Endothelial cell of umbilical vein (primary cell): Measurements from ENCODE around the gene MARK3. TPM values are rescaled to one million over a fixed set of nuclear protein-coding genes. Genes with fewer than 3 reads are reported as not detected.

Experiments used
- BruUV-seq: library from RNA; stranded (reverse); fragments of 400-500 nt; replicated peaks from 2 replicates; lab custom pipeline; 2021; lab: Mats Ljungman, UMichigan
- CTCF ChIA-PET: fragments of 300-600, 350-600 bp; sonication (Branson Sonifier 250); formaldehyde crosslinking; loops from one replicate; lab custom pipeline; 2021; ENCODE audit warnings: antibody characterized with exemption, inconsistent platforms; lab: Charles Lee
- POLR2A ChIA-PET: fragments of 300-600, 350-600 bp; sonication (Branson Sonifier 250); formaldehyde crosslinking; loops from one replicate; lab custom pipeline; 2021; ENCODE audit warnings: antibody characterized with exemption, inconsistent platforms; lab: Charles Lee
- DNase-seq: peaks from one replicate; pipeline ENCODE4 v3.0.0-alpha.2; 2011; ENCODE audit warnings: low read depth, low spot score
- FAIRE-seq: peaks from 2 replicates; lab custom pipeline; 2011; peaks lifted over from hg19 to GRCh38; lab: Jason Lieb, UNC
- H2AFZ ChIP-seq: 2 replicates; pipeline ENCODE4 v1.6.0; 2012; ENCODE audit warnings: low read depth, low read length, control low read depth, inconsistent platforms
- H3K27ac ChIP-seq: 2 replicates; pipeline ENCODE4 v1.5.1; 2011; ENCODE audit warnings: low read depth, mild to moderate bottlenecking, control low read depth, low read length, moderate library complexity; ENCODE audit not compliant: insufficient read depth
- H3K27me3 ChIP-seq, 2 experiments: 2 replicates each; pipeline versions ENCODE4 v1.6.0 to v1.6.1; 2011; ENCODE audit warnings: low read length in 2 of 2, mixed read lengths in 1 of 2; ENCODE audit not compliant: control insufficient read depth in 2 of 2, insufficient read depth in 2 of 2
- H3K36me3 ChIP-seq, 2 experiments: 2 replicates in 1 of 2; 3 replicates in 1 of 2; pipeline ENCODE4 v1.5.1; 2011; ENCODE audit warnings: low read length in 2 of 2, mild to moderate bottlenecking in 1 of 2, moderate library complexity in 1 of 2; ENCODE audit not compliant: control insufficient read depth in 2 of 2, insufficient read depth in 2 of 2; ENCODE audit errors: extremely low read depth in 1 of 2
- H3K4me1 ChIP-seq: 3 replicates; pipeline ENCODE4 v1.5.1; 2011; ENCODE audit warnings: mild to moderate bottlenecking, low read length; ENCODE audit not compliant: control insufficient read depth, insufficient read depth; ENCODE audit errors: extremely low read depth
- H3K4me2 ChIP-seq: 2 replicates; pipeline ENCODE4 v1.6.1; 2011; ENCODE audit warnings: low read length, control low read depth, mixed read lengths; ENCODE audit not compliant: insufficient read depth
- H3K4me3 ChIP-seq, 3 experiments: fragments of 200-600 bp in 1 of 3; sonication (generic), shearing (Covaris generic) in 1 of 3; replicated peaks in 1 of 3; 2 replicates each; pipeline ENCODE4 v1.5.1; 2011 to 2016; ENCODE audit warnings: control low read depth in 3 of 3, low read length in 3 of 3, mild to moderate bottlenecking in 2 of 3, inconsistent platforms in 1 of 3, low read depth in 1 of 3, moderate library complexity in 1 of 3; ENCODE audit not compliant: insufficient read depth in 1 of 3
- H3K79me2 ChIP-seq: 2 replicates; pipeline ENCODE4 v1.6.0; 2012; ENCODE audit warnings: low read length, inconsistent platforms; ENCODE audit not compliant: control insufficient read depth, insufficient read depth
- H3K9ac ChIP-seq: replicated peaks from 2 replicates; pipeline ENCODE3; 2011; ENCODE audit warnings: low read length, control low read depth; ENCODE audit not compliant: insufficient read depth; ENCODE audit errors: extremely low read depth
- H3K9me1 ChIP-seq: replicated peaks from 3 replicates; pipeline ENCODE4 v1.6.0; 2011; ENCODE audit warnings: mild to moderate bottlenecking, low read length; ENCODE audit not compliant: control insufficient read depth, insufficient read depth; ENCODE audit errors: extremely low read depth
- H3K9me3 ChIP-seq: replicated peaks from 2 replicates; pipeline ENCODE4 v1.5.1; 2012; ENCODE audit warnings: low read length, inconsistent platforms; ENCODE audit not compliant: control insufficient read depth, insufficient read depth
- H4K20me1 ChIP-seq: replicated peaks from 2 replicates; pipeline ENCODE3; 2011; ENCODE audit warnings: mild to moderate bottlenecking, low read length; ENCODE audit not compliant: control insufficient read depth, insufficient read depth; ENCODE audit errors: extremely low read depth
- EZH2 ChIP-seq: IDR thresholded peaks from 2 replicates; pipeline ENCODE4 v1.6.1; 2012; ENCODE audit warnings: borderline replicate concordance, low read depth, mild to moderate bottlenecking, moderate library complexity, low read length, inconsistent platforms; ENCODE audit not compliant: severe bottlenecking
- FOS ChIP-seq: IDR thresholded peaks from 2 replicates; pipeline ENCODE4 v1.6.1; 2011; ENCODE audit warnings: mild to moderate bottlenecking, low read length, moderate library complexity, borderline replicate concordance; ENCODE audit not compliant: insufficient read depth
- GATA2 ChIP-seq: IDR thresholded peaks from 2 replicates; pipeline ENCODE4 v1.7.0; 2011; ENCODE audit warnings: low read depth, mild to moderate bottlenecking, moderate library complexity, mixed read lengths, low read length; ENCODE audit not compliant: insufficient read length, insufficient read depth
- JUN ChIP-seq: IDR thresholded peaks from 2 replicates; pipeline ENCODE4 v1.6.1; 2011; ENCODE audit warnings: borderline replicate concordance, low read depth; ENCODE audit not compliant: insufficient read length, insufficient read depth
- MYC ChIP-seq: IDR thresholded peaks from one replicate; pipeline ENCODE4 v1.6.1; 2011; ENCODE audit warnings: mild to moderate bottlenecking, low read depth, low read length
- POLR2A ChIP-seq: IDR thresholded peaks from 2 replicates; pipeline ENCODE4 v1.6.1; 2012; ENCODE audit warnings: low read depth, mild to moderate bottlenecking, control low read depth, low read length
- POLR2AphosphoS5 ChIP-seq: IDR thresholded peaks from 2 replicates; pipeline ENCODE4 v1.6.1; 2012; ENCODE audit warnings: low read depth, mild to moderate bottlenecking, control low read depth, low read length, moderate library complexity; ENCODE audit not compliant: insufficient read depth
- dilution Hi-C: fragments of 300-500 bp; cut with MboI; formaldehyde crosslinking; loops from one replicate; pipeline ENCODE4 v1.15.0; 2019; ENCODE audit warnings: low sequenced_read_pairs; ENCODE audit not compliant: extremely low pct_ligation_motif_present
- intact Hi-C: fragments of 100-400 bp; cut with micrococcal nuclease; formaldehyde crosslinking; loops from one replicate; pipeline ENCODE4 v1.10.0; 2022
- polyA plus RNA-seq, 4 experiments: library from polyadenylated mRNA; depleted of rRNA in 3 of 4; stranded (reverse) in 3 of 4; unstranded in 1 of 4; fragments of >200 nt; gene quantifications; 2 replicates each; pipeline versions ENCODE4 v1.2.1 to v1.2.3, GENCODE V29; 2011 to 2012; ENCODE audit warnings: missing spikeins in 1 of 4
- total RNA-seq: library from RNA; stranded (reverse); gene quantifications from 2 replicates; pipeline ENCODE4 v1.2.3, GENCODE V29; 2021
- TF ChIP-seq, protein P1 (sequence below), 2 donors: IDR thresholded peaks; 1 replicate in 1 of 2; 2 replicates in 1 of 2; pipeline ENCODE4 v1.5.1; 2011; ENCODE audit warnings: low read length in 2 of 2, mild to moderate bottlenecking in 2 of 2, moderate library complexity in 2 of 2, control low read depth in 1 of 2, inconsistent platforms in 1 of 2, low read depth in 1 of 2; ENCODE audit not compliant: insufficient read depth in 1 of 2; ENCODE audit errors: extremely low read depth in 1 of 2
- TF ChIP-seq, protein P2 (sequence below): IDR thresholded peaks from 2 replicates; pipeline ENCODE4 v1.6.1; 2011; ENCODE audit not compliant: insufficient read depth, insufficient read length

MARK3 gene
- total and polyA plus RNA-seq, 2 donors (not counting 3 experiments of a cell fraction or from before 2014, with no cell fraction given), result 46.6 to 96.1 TPM

DNA sequence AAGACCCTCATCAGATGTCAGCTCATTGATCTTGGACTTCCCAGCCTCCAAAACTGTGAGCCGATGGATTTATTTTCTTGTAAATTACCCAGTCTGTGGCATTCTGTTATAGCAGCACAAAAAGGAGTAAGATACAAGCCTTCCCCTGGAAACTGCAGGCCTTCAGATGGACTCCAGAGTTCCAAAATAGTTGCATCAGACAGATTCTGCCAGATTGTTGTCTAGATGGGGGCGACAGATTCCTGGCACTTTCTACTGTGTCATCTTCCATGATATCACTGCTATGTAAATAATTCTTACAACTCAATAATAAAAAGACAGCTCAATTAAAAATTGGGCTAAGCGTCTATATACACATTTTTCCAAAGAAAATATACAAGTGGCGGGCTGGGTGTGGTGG lies 17.2 kb upstream of the MARK3 start:
- no peaks in the 10 kb centered on the region for H3K36me3 ChIP-seq
- ChIA-PET POLR2A (no interaction called here), CTCF (interaction anchor here (0.9 to 3.4 kb wide), 4 partner anchors 10 to 25 kb away, joined by 3 to 11 read pairs (median 4); no protein-coding TSS in a partner anchor)
- no peaks in the 10 kb centered on the region for H3K27me3 ChIP-seq
- H3K9ac ChIP-seq, result no peak overlapping the region
- intact Hi-C loops, result no loop called here
- TF ChIP-seq GATA2, result no peak
- no peak for TF ChIP-seq FOS
- TF ChIP-seq MYC, result no peak
- no peak for TF ChIP-seq POLR2A
- TF ChIP-seq JUN, result no peak
- TF ChIP-seq, protein P1, sequence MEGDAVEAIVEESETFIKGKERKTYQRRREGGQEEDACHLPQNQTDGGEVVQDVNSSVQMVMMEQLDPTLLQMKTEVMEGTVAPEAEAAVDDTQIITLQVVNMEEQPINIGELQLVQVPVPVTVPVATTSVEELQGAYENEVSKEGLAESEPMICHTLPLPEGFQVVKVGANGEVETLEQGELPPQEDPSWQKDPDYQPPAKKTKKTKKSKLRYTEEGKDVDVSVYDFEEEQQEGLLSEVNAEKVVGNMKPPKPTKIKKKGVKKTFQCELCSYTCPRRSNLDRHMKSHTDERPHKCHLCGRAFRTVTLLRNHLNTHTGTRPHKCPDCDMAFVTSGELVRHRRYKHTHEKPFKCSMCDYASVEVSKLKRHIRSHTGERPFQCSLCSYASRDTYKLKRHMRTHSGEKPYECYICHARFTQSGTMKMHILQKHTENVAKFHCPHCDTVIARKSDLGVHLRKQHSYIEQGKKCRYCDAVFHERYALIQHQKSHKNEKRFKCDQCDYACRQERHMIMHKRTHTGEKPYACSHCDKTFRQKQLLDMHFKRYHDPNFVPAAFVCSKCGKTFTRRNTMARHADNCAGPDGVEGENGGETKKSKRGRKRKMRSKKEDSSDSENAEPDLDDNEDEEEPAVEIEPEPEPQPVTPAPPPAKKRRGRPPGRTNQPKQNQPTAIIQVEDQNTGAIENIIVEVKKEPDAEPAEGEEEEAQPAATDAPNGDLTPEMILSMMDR (IDR thresholded peaks at IDR 0.05; ENCODE audit: extremely low read depth in 1 of 2, insufficient read depth in 1 of 2, low read depth in 1 of 2, low read length in 2 of 2), result no peak
- no peak for TF ChIP-seq POLR2AphosphoS5
- no peak for TF ChIP-seq EZH2
- TF ChIP-seq, protein P2, sequence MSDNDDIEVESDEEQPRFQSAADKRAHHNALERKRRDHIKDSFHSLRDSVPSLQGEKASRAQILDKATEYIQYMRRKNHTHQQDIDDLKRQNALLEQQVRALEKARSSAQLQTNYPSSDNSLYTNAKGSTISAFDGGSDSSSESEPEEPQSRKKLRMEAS, result no peak
- no TSS peak for BruUV-seq
- H3K79me2 ChIP-seq, result no peaks in the 10 kb centered on the region
- no peak for FAIRE-seq
- no peaks in the 10 kb centered on the region for H4K20me1 ChIP-seq
- dilution Hi-C loops, result no loop called here
- no peak overlapping the region for H3K27ac ChIP-seq
- H3K9me1 ChIP-seq, result no peaks in the 10 kb centered on the region
- no peak for DNase-seq
- H3K4me3 ChIP-seq, result no peak overlapping the region
- no peak overlapping the region for H2AFZ ChIP-seq
- H3K4me2 ChIP-seq, result no peak overlapping the region
- H3K9me3 ChIP-seq, result no peaks in the 10 kb centered on the region
- H3K4me1 ChIP-seq, result peaks cover 4% of the 10 kb centered on the region
